GM19193 (cell line): ENCODE results near the gene SCN11A.

Source experiments
- POLR2A ChIP-seq: IDR thresholded peaks from 4 replicates; pipeline ENCODE4 v1.6.1; 2011; ENCODE audit not compliant: insufficient read depth, insufficient read length; ENCODE audit errors: extremely low read depth

Gene SCN11A

GRCh38 chr3:39028546-39028945, 23.2 kb downstream of the SCN11A start:
- TF ChIP-seq POLR2A = no peak

GRCh38 chr3:39025222-39025970, 26.3 kb downstream of the SCN11A start:
- TF ChIP-seq POLR2A = no peak

- no peak for TF ChIP-seq POLR2A
Observed at GRCh38 chr3:39024497-39024896, 27.2 kb downstream of the SCN11A start.

DNA sequence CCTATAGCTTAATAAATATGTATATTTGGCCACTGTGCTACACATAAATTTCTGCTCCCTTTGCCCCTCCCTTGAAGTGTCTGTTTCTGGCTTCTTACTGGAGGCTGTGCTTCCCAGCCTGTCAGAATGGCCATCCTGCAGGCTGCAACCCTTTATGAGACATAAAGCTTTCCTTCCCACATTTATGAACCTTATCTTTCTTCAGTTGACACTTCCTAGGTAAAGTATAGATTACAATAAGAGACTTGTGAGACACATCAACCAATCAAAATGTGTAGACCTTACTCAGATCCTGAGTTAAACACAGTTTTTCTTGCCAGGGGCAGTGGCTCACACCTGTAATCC, 29.5 kb downstream of the SCN11A start:
- TF ChIP-seq POLR2A = no peak

- TF ChIP-seq POLR2A = no peak
Observed at GRCh38 chr3:39021465-39022285, 30.1 kb downstream of the SCN11A start.

- no peak for TF ChIP-seq POLR2A
Observed at GRCh38 chr3:39021029-39021428, 30.7 kb downstream of the SCN11A start.

DNA sequence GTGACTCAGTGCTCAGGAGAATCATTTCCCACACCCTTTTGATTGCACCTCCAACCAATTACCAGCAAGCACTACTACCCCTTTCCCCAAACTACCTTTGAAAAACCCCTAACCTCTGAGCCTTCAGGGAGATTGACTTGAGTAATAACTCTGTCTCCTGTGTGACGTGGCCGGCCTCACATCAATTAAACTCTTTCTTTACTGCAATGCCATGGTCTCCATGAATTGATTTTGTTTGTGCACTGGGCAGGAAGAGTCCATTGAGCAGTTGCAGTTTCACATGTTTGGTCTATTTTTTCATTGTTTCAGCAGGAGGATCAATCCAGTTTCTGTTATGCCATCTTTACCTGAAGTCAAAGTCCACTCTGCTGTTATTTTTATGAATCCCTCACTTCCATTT, 32.4 kb downstream of the SCN11A start:
- no peak for TF ChIP-seq POLR2A

DNA sequence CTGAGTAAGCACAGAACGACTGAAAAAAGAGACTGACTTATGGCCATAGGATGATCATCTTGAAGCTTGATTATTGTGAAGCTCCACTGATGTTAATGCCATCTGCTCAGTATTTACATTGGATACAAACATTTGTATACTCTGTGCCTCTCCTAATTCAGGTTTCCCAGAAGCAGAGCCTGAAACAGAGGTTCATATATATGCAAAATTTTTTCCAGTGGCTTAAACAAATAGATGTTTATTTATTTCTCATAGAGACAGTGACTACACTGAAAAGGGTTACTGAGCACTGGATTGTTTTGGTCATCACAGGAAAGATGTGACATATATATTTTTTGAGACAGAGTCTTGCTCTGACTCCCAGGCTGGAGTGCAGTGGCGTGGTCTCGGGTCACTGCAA, 36.3 kb downstream of the SCN11A start:
- TF ChIP-seq POLR2A = no peak

DNA sequence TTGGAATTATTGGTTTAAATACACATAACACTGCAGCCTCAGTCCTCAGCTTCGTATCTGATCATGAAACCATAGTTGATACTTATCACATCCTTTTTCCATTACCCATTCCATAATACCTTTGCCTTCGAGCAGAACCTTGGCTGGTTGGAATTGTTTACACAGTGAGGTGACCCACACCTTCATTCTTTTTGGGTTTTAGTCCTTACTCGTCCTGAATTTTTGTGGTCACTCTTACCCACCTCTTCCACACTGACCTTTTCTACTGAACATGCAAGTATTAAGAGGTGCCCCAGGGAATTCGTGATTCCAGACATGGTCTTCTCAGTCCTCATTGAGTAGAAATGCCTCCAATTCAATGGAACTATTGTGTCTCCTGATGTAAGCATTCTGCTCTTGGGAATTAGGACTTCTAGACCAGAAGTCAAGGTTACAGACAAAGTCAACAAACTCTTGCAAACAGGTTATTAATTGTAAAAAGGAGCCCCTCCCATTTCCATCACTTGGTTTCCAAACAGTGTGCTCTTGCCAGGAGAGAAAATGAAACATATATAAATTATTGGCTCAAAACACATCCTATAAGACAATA, 37.7 kb downstream of the SCN11A start:
- no peak for TF ChIP-seq POLR2A

- TF ChIP-seq POLR2A = no peak
Observed at GRCh38 chr3:39013289-39013688, 38.5 kb downstream of the SCN11A start.

DNA sequence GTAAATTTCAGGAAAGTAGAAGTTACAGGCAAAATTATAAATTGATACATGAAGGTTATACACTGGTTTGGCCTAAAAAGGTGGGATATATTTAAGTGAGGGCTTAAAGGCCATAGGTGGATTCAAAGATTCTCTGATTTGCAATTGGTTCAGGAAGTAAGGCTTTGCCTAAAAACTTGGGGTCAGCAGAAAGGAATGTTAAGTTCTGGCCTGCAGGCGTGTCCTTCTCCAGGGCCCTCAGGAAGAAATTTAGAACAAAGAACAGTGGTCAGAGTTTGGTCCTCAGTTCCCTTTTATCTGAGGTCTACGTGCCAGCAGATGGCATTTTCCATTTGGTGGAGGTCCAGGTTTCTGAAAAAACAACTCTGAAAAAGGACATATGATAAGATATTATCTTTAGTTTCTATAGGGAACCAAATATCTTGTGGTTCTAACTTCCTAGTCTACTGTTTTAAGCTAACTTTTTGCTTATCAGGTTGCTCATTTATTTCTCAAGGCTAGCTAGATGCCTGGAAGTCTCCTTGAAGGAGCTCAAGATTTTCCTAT, 40.5 kb downstream of the SCN11A start:
- TF ChIP-seq POLR2A = no peak

DNA sequence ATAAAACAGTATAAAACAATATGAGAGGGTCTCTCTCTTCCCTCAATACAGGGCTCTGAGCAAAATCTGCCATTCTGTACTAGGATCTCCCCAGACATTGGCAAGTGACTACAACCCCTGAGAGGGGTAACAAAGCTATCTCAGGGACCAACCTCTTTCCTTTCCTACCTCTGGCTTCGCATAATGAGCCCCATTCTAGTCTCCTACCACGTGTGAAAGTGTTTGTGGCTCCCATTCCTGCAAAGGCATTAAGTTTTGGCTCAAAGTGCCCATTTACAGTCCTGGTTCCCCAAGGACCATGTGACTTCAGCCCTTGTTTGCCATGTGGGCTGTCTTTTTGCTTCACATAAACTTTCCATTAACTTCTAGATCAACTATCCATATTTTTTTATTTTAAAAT, 46.4 kb downstream of the SCN11A start:
- no peak for TF ChIP-seq POLR2A
